ENCODE results near the gene ITPR1.

DNA sequence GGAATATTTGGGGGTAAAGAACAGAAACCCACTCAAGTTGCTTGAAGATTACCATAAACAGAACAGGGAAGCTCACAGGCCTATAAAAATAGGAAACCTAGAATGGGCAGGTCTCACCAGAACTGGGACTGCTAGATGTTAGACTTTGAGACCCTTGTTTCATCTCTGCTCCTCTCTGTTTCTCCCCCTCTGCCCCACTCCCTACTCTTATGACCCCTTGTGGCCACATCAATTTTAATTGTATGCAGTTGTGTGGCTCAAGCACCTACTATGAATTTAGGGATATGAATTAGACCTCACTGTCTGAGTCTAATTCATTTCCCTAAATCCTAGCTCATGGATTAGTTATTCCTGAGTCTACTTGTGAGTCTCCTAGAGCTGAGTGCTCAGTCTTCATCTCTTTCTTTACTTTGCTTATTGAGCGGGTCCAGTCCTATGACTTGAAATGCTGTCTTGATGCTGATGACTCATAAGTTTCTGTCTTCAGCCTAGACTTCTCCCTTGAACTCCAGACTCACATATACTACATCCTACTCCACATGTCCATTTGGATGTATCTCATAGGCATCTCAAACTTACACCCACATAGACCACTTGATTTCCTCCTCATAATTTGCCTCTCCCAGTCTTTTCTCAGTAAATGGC lies 78.7 kb downstream of the ITPR1 start:
- TF ChIP-seq, protein P1, sequence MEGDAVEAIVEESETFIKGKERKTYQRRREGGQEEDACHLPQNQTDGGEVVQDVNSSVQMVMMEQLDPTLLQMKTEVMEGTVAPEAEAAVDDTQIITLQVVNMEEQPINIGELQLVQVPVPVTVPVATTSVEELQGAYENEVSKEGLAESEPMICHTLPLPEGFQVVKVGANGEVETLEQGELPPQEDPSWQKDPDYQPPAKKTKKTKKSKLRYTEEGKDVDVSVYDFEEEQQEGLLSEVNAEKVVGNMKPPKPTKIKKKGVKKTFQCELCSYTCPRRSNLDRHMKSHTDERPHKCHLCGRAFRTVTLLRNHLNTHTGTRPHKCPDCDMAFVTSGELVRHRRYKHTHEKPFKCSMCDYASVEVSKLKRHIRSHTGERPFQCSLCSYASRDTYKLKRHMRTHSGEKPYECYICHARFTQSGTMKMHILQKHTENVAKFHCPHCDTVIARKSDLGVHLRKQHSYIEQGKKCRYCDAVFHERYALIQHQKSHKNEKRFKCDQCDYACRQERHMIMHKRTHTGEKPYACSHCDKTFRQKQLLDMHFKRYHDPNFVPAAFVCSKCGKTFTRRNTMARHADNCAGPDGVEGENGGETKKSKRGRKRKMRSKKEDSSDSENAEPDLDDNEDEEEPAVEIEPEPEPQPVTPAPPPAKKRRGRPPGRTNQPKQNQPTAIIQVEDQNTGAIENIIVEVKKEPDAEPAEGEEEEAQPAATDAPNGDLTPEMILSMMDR (IDR thresholded peaks at IDR 0.05; ENCODE audit: low read depth, low read length, missing input control), result peak; percentile 12
- TF ChIP-seq MAX (IDR thresholded peaks at IDR 0.05) (no peak), TAF1 (conservative IDR thresholded peaks at IDR 0.05) (no peak), REST (IDR thresholded peaks at IDR 0.05) (no peak), RXRA (IDR thresholded peaks at IDR 0.05) (no peak), EGR1 (IDR thresholded peaks at IDR 0.05; ENCODE audit: low read depth in 2 of 2) (no peak)
